ENCODE measurements around the gene SKAP2.

DNA sequence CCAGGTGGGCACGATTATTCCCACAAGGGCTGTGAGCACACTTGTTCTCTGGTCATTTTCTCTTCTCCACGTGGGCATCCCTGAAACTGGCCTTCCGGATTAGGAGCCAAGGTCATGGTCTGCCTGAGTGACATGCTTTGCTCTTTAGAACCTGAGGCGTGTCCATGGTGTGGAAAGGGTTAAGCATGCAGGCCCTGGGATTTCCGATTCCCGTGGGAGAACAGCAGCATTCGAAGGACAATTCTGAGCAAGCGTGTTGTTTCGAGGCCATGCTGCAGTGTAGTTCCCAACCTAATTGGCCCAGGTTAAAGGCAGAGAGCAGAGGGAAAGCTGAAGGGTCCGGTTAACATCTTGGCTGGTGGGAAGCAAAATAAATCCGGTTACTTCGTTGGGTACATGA, 245.9 kb downstream of the SKAP2 start:
- no peak for TF ChIP-seq TAF1 (IDR thresholded peaks at IDR 0.05; ENCODE audit: low read depth, low read length)
- no peak for TF ChIP-seq POLR2AphosphoS5 (IDR thresholded peaks at IDR 0.05; ENCODE audit: low read depth, low read length)
- TF ChIP-seq POLR2A (IDR thresholded peaks at IDR 0.05; ENCODE audit: low read depth, low read length), result no peak

Data from GM12891 (cell line).